22Rv1 (cell line): Measurements from ENCODE around the gene CUX1.

Experiments used
- H3K27ac ChIP-seq: fragments of 450-650 bp; 2 replicates; pipeline ENCODE4 v1.5.1; 2017
- ZFX ChIP-seq: fragments of 450-650 bp; IDR thresholded peaks from 2 replicates; pipeline ENCODE4 v1.6.1; 2017; ENCODE audit warnings: antibody characterized with exemption, borderline replicate concordance
- TF ChIP-seq, protein P1 (sequence below): fragments of 450-650 bp; IDR thresholded peaks from 2 replicates; pipeline ENCODE4 v1.5.1; 2017; ENCODE audit warnings: mild to moderate bottlenecking

The CUX1 gene

GRCh38 chr7:102291916-102292267 is 474.5 kb downstream of the CUX1 start:
- TF ChIP-seq ZFX: no peak
- TF ChIP-seq, protein P1, sequence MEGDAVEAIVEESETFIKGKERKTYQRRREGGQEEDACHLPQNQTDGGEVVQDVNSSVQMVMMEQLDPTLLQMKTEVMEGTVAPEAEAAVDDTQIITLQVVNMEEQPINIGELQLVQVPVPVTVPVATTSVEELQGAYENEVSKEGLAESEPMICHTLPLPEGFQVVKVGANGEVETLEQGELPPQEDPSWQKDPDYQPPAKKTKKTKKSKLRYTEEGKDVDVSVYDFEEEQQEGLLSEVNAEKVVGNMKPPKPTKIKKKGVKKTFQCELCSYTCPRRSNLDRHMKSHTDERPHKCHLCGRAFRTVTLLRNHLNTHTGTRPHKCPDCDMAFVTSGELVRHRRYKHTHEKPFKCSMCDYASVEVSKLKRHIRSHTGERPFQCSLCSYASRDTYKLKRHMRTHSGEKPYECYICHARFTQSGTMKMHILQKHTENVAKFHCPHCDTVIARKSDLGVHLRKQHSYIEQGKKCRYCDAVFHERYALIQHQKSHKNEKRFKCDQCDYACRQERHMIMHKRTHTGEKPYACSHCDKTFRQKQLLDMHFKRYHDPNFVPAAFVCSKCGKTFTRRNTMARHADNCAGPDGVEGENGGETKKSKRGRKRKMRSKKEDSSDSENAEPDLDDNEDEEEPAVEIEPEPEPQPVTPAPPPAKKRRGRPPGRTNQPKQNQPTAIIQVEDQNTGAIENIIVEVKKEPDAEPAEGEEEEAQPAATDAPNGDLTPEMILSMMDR: no peak
- no peak overlapping the region for H3K27ac ChIP-seq

GRCh38 chr7:102292813-102293798 is 475.7 kb downstream of the CUX1 start:
- TF ChIP-seq, protein P1: no peak
- no peak for TF ChIP-seq ZFX

DNA sequence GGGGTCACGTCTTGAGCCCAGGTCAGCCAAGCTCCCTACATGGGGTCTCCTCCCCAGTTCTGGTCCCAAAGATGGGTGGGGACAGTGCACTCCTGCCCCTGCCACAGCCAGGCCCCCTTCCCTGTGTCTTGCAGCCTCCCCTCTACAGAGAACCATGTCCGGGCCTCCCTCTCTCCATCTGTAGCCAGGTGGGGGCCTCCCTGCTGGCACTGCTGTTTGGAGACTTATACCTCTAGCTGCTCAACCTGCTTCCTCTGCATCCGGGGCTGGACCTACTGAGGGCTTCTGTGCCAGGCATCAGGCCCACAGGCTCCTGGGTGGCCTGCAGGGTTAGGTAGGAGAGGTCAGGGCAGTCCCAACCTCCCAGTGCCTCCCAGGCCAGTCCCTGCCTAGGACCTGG is 477.2 kb downstream of the CUX1 start:
- TF ChIP-seq, protein P1: no peak
- TF ChIP-seq ZFX: no peak
- H3K27ac ChIP-seq: no peak overlapping the region

More at GRCh38 chr7:102292813-102293798, 475.7 kb downstream of the CUX1 start:
- H3K27ac ChIP-seq: no peak overlapping the region

DNA sequence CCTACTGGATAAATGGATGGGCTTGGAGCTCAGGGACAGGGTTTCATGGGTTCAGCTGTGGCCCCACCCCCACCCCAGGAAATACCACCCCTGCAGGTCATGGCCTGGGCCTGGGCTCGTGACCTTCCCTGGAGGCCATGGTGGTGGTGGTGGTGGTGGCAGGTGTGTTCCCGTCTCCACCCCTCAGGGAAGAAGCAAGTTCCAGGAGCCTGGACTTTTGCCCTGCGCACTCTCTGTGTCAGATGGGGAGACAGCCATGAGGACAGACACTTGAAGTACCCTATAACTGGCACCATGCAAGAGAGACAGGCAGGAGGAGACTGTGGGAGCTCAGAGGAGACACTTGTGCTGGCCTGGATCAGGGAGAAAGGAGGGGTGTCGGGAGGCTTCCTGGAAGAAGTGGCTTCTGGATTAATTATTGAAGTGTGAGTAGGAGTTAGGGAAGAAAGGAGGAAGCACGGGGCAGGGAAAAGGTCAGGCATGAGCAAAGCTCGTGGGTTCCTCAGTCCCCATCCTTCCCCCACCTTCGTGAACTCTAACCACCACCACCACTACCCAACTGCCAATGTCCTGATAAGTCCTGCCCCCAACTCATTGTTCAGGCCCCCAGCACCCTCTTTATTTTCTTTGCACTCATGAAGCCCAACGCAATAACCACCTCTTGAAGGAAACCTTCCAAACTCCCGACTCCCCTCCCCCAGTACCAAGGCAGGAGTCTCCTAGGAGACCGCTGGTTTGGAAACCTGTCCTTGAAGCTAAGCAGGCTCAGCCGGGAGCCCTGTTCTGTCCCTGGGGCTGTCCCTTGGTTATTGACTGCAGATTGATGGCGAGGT is 478.1 kb downstream of the CUX1 start:
- no peak overlapping the region for H3K27ac ChIP-seq
- TF ChIP-seq, protein P1: no peak
- no peak for TF ChIP-seq ZFX

GRCh38 chr7:102296179-102296438 is 478.7 kb downstream of the CUX1 start:
- no peak overlapping the region for H3K27ac ChIP-seq
- TF ChIP-seq ZFX: no peak
- TF ChIP-seq, protein P1: no peak

DNA sequence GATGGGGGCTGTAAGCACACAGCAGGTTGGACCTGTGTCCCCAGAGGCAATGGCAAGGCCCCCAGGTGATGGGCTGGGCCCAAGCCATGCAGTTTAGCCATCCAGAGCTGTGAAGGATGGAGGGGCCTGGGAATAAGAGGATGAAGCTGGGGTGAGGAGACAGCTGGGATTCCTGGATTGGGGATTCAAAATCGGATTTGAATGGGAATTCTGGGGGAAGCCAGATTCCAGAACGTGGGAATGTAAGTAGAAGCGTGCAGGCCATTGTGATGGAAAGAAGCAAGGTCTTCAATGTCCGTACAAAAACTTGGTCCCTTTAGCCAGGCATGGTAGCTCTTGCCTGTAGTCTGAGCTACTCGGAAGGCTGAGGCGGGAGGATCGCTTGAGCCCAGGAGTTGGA is 479.1 kb downstream of the CUX1 start:
- H3K27ac ChIP-seq: no peak overlapping the region
- TF ChIP-seq, protein P1: no peak
- no peak for TF ChIP-seq ZFX
